Stimulated activated CD8-positive, alpha-beta memory T cell treated with anti-CD3 and anti-CD28 coated beads, Interleukin-7, amount 100 ng/mL, for 24 hours (primary cell): ENCODE data around the gene MTMR3.

Source experiments
- DNase-seq: peaks from one replicate; pipeline ENCODE4 v3.0.0-alpha.2; 2020; ENCODE audit warnings: low read depth

Gene MTMR3

GRCh38 chr22:30027169-30027568 lies 144.2 kb downstream of the MTMR3 start:
- DNase-seq: no peak

GRCh38 chr22:30027791-30028190 lies 144.8 kb downstream of the MTMR3 start:
- DNase-seq: no peak

GRCh38 chr22:30028731-30029130 lies 145.8 kb downstream of the MTMR3 start:
- DNase-seq: no peak

- no peak for DNase-seq
Measured at GRCh38 chr22:30029512-30029911, 146.5 kb downstream of the MTMR3 start.

- no peak for DNase-seq
Measured at GRCh38 chr22:30030329-30030728, 147.4 kb downstream of the MTMR3 start.

GRCh38 chr22:30031328-30031727 lies 148.4 kb downstream of the MTMR3 start:
- no peak for DNase-seq

- no peak for DNase-seq
Measured at GRCh38 chr22:30031764-30032455, 148.9 kb downstream of the MTMR3 start.

- no peak for DNase-seq
Measured at GRCh38 chr22:30033137-30033536, 150.2 kb downstream of the MTMR3 start.

GRCh38 chr22:30033901-30034300 lies 150.9 kb downstream of the MTMR3 start:
- no peak for DNase-seq

- no peak for DNase-seq
Measured at GRCh38 chr22:30036656-30037055, 153.7 kb downstream of the MTMR3 start.

GRCh38 chr22:30038219-30038618 lies 155.2 kb downstream of the MTMR3 start:
- DNase-seq: no peak

- DNase-seq: no peak
Measured at GRCh38 chr22:30040499-30041260, 157.7 kb downstream of the MTMR3 start.

GRCh38 chr22:30041475-30041874 lies 158.5 kb downstream of the MTMR3 start:
- DNase-seq: no peak

- DNase-seq: no peak
Measured at GRCh38 chr22:30041881-30042280, 158.9 kb downstream of the MTMR3 start.

- DNase-seq: no peak
Measured at GRCh38 chr22:30043161-30043560, 160.2 kb downstream of the MTMR3 start.

GRCh38 chr22:30044369-30044768 lies 161.4 kb downstream of the MTMR3 start:
- DNase-seq: no peak

GRCh38 chr22:30044881-30045493 lies 162.0 kb downstream of the MTMR3 start:
- no peak for DNase-seq

GRCh38 chr22:30045494-30045887 lies 162.5 kb downstream of the MTMR3 start:
- DNase-seq: no peak

- no peak for DNase-seq
Measured at GRCh38 chr22:30045901-30046715, 163.1 kb downstream of the MTMR3 start.

- no peak for DNase-seq
Measured at GRCh38 chr22:30046716-30047363, 163.9 kb downstream of the MTMR3 start.

- DNase-seq: no peak
Measured at GRCh38 chr22:30047364-30047738, 164.4 kb downstream of the MTMR3 start.

- DNase-seq: no peak
Measured at GRCh38 chr22:30048681-30049080, 165.7 kb downstream of the MTMR3 start.
